Stimulated activated CD4-positive, alpha-beta T cell treated with anti-CD3 and anti-CD28 coated beads, Interleukin-1b, Interleukin-23, amount 100 ng/mL, for 48 hours (primary cell): ENCODE results near the gene WDR83.
"Not testable (repeated sequence)": the region's sequence is repeated elsewhere in the genome, so short reads cannot be mapped to it uniquely, and the experiment has no call there.

ENCODE experiments used
- DNase-seq: peaks from one replicate; pipeline ENCODE4 v3.0.0-alpha.2; 2020

WDR83 gene

GRCh38 chr19:12666265-12667048, at the start of gene WDR83, which contains the start of gene MAN2B1:
Gene WDR83 (plus strand): TSS chr19:12666807. CDS start chr19:12669791, 2,984 bp downstream.
Gene MAN2B1 (minus strand): TSS chr19:12666742. CDS start chr19:12666701, 41 bp downstream.
- DNase-seq: peak; percentile 74

- no peak for DNase-seq
Observed at GRCh38 chr19:12617646-12618045, 49.0 kb upstream of the WDR83 start.

- DNase-seq: not testable (repeated sequence)
Observed at GRCh38 chr19:12621253-12622024, 45.2 kb upstream of the WDR83 start.

- DNase-seq: no peak
Observed at GRCh38 chr19:12623361-12624031, 43.1 kb upstream of the WDR83 start.

- no peak for DNase-seq
Observed at GRCh38 chr19:12626958-12627357, 39.6 kb upstream of the WDR83 start.

- DNase-seq: no peak
Observed at GRCh38 chr19:12628040-12629022, 38.3 kb upstream of the WDR83 start.

GRCh38 chr19:12629215-12629614, 37.4 kb upstream of the WDR83 start:
- DNase-seq: no peak

GRCh38 chr19:12636631-12637030, 30.0 kb upstream of the WDR83 start:
- DNase-seq: no peak

- DNase-seq: no peak
Observed at GRCh38 chr19:12638611-12639182, 27.9 kb upstream of the WDR83 start.

GRCh38 chr19:12639901-12640613, 26.6 kb upstream of the WDR83 start:
- peak; percentile 92 for DNase-seq

- DNase-seq: no peak
Observed at GRCh38 chr19:12641456-12641855, 25.2 kb upstream of the WDR83 start.

- no peak for DNase-seq
Observed at GRCh38 chr19:12642506-12642905, 24.1 kb upstream of the WDR83 start.

GRCh38 chr19:12643716-12644115, 22.9 kb upstream of the WDR83 start:
- DNase-seq: not testable (repeated sequence)

- no peak for DNase-seq
Observed at GRCh38 chr19:12646551-12646950, 20.1 kb upstream of the WDR83 start.

- no peak for DNase-seq
Observed at GRCh38 chr19:12647047-12647446, 19.6 kb upstream of the WDR83 start.

GRCh38 chr19:12647490-12648071, 19.0 kb upstream of the WDR83 start:
- DNase-seq: peak; percentile 57

- DNase-seq: no peak
Observed at GRCh38 chr19:12648088-12648487, 18.5 kb upstream of the WDR83 start.

GRCh38 chr19:12649941-12650340, 16.7 kb upstream of the WDR83 start:
- no peak for DNase-seq

GRCh38 chr19:12652219-12652618, 14.4 kb upstream of the WDR83 start:
- no peak for DNase-seq

- no peak for DNase-seq
Observed at GRCh38 chr19:12655546-12655945, 11.1 kb upstream of the WDR83 start.
